ENCODE results near the gene GET3. TPM values are rescaled to one million over a fixed set of nuclear protein-coding genes. Genes with fewer than 3 reads are reported as not detected.

GET3 gene
- total and polyA plus RNA-seq, 2 of the 13 experiments (the other 11 are each of a cell fraction or from before 2014, with no cell fraction given): 57.7 to 59.4 TPM

- no peak for TF ChIP-seq IRF1 (CRISPR knock-in tag; IDR thresholded peaks at IDR 0.05; ENCODE audit: low read depth)
- no peak for TF ChIP-seq FLYWCH1 (CRISPR knock-in tag; IDR thresholded peaks at IDR 0.05)
- no peak for TF ChIP-seq ZNF660 (CRISPR knock-in tag; IDR thresholded peaks at IDR 0.05; ENCODE audit: borderline replicate concordance, low read depth)
- TF ChIP-seq ZNF703 (CRISPR knock-in tag; IDR thresholded peaks at IDR 0.05; ENCODE audit: borderline replicate concordance): no peak
- no peak for TF ChIP-seq SNRNP70 (IDR thresholded peaks at IDR 0.05; ENCODE audit: low read depth, low read length)
- no peak for TF ChIP-seq SAFB2 (CRISPR knock-in tag; IDR thresholded peaks at IDR 0.05; ENCODE audit: borderline replicate concordance, low read depth)
- TF ChIP-seq GFI1 (CRISPR knock-in tag; IDR thresholded peaks at IDR 0.05; ENCODE audit: borderline replicate concordance): no peak
- no peak for TF ChIP-seq PBX2 (CRISPR knock-in tag; IDR thresholded peaks at IDR 0.05)
- no peak for TF ChIP-seq PCBP2 (optimal IDR thresholded peaks at IDR 0.05; ENCODE audit: low read depth, low read length, poor library complexity, severe bottlenecking)
- peak; percentile 39; the same call in 1 of the 2 replicates for TF ChIP-seq HOXD1 (CRISPR knock-in tag; IDR thresholded peaks at IDR 0.05)
- peak; percentile 41 for TF ChIP-seq ZBTB38 (CRISPR knock-in tag; IDR thresholded peaks at IDR 0.05)
- no peak for TF ChIP-seq ZNF569 (CRISPR knock-in tag; IDR thresholded peaks at IDR 0.05; ENCODE audit: borderline replicate concordance)
- peak; percentile 28; the same call in 1 of the 2 replicates for TF ChIP-seq STAT6 (CRISPR knock-in tag; IDR thresholded peaks at IDR 0.05; ENCODE audit: borderline replicate concordance)
- TF ChIP-seq ZNF773 (CRISPR knock-in tag; IDR thresholded peaks at IDR 0.05; ENCODE audit: borderline replicate concordance): no peak
- TF ChIP-seq IRF2 (CRISPR knock-in tag; IDR thresholded peaks at IDR 0.05): peak; percentile 83
- TF ChIP-seq ZNF354B (CRISPR knock-in tag; IDR thresholded peaks at IDR 0.05): 0 out of 2 replicates have a peak, but pooled peaks have one; percentile 33
- TF ChIP-seq ZNF580 (CRISPR knock-in tag; IDR thresholded peaks at IDR 0.05; ENCODE audit: borderline replicate concordance, low read depth): peak; percentile 67; the same call in 1 of the 2 replicates
- TF ChIP-seq HMG20B (CRISPR knock-in tag; conservative IDR thresholded peaks at IDR 0.05): no peak
- no peak for TF ChIP-seq REXO4 (CRISPR knock-in tag; IDR thresholded peaks at IDR 0.05; ENCODE audit: borderline replicate concordance)
- no peak for TF ChIP-seq BATF2 (CRISPR knock-in tag; IDR thresholded peaks at IDR 0.05)
- TF ChIP-seq ZNF704 (CRISPR knock-in tag; IDR thresholded peaks at IDR 0.05; ENCODE audit: borderline replicate concordance): peak; percentile 80; the same call in 1 of the 2 replicates
Measured at GRCh38 chr19:12696366-12697335, 40.6 kb upstream of the GET3 start, which contains the start of gene FBXW9 (continued).

Data from HepG2 (cell line).